SK-N-SH (cell line): ENCODE results near the gene ASXL3. TPM values are rescaled to one million over a fixed set of nuclear protein-coding genes. Genes with fewer than 3 reads are reported as not detected.

Experiments used
- CTCF ChIA-PET: fragments of 300-600, 350-600 bp; formaldehyde crosslinking; extraction: SDS; loops from one replicate; lab custom pipeline; 2021; lab: Yijun Ruan, JAX
- POLR2A ChIA-PET: fragments of 350-600 bp; sonication (Branson Sonifier 250); formaldehyde crosslinking; extraction: SDS; loops from one replicate; lab custom pipeline; 2020; ENCODE audit warnings: antibody characterized with exemption, inconsistent platforms; lab: Yijun Ruan, JAX
- DNase-seq: peaks from one replicate; pipeline ENCODE4 v3.0.0; 2012
- H2AFZ ChIP-seq: fragments of 200-600 bp; sonication (generic); 2 replicates; pipeline ENCODE4 v1.8.1; 2016; ENCODE audit warnings: antibody characterized with exemption, mild to moderate bottlenecking, low read depth
- H3F3A ChIP-seq: fragments of 200-600 bp; sonication (generic); replicated peaks from 2 replicates; pipeline ENCODE3; 2016; ENCODE audit warnings: antibody characterized with exemption, mild to moderate bottlenecking; ENCODE audit not compliant: insufficient read depth
- H3K27ac ChIP-seq, 2 experiments: fragments of 200-500 bp in 1 of 2; fragments of 200-600 bp in 1 of 2; sonication (Bioruptor generic) in 1 of 2; sonication (generic), shearing (Covaris generic) in 1 of 2; 2 replicates each; pipeline versions ENCODE4 v1.5.1 to v1.6.1; 2014 to 2016; ENCODE audit warnings: low read depth in 2 of 2, inconsistent platforms in 1 of 2, low read length in 1 of 2, mild to moderate bottlenecking in 1 of 2, mixed read lengths in 1 of 2
- H3K27me3 ChIP-seq: fragments of 200-600 bp; sonication (generic), shearing (Covaris generic); 2 replicates; pipeline ENCODE4 v1.6.1; 2016; ENCODE audit warnings: mixed run types; ENCODE audit not compliant: insufficient read depth
- H3K36me3 ChIP-seq, 2 experiments: fragments of 200-500 bp in 1 of 2; fragments of 200-600 bp in 1 of 2; sonication (Bioruptor generic) in 1 of 2; sonication (generic) in 1 of 2; replicated peaks in 1 of 2; 2 replicates each; pipeline versions ENCODE3 to v1.5.1; 2014 to 2016; ENCODE audit warnings: low read length in 1 of 2, mild to moderate bottlenecking in 1 of 2; ENCODE audit not compliant: insufficient read depth in 2 of 2, control insufficient read depth in 1 of 2
- H3K4me1 ChIP-seq, 2 experiments: fragments of 200-500 bp in 1 of 2; fragments of 200-600 bp in 1 of 2; sonication (Bioruptor generic) in 1 of 2; sonication (generic), shearing (Covaris generic) in 1 of 2; 2 replicates each; pipeline versions ENCODE4 v1.5.1 to v1.6.1; 2014 to 2016; ENCODE audit warnings: low read depth in 1 of 2, low read length in 1 of 2, mixed run types in 1 of 2; ENCODE audit not compliant: insufficient read depth in 2 of 2, control insufficient read depth in 1 of 2
- H3K4me2 ChIP-seq: fragments of 200-600 bp; sonication (generic), shearing (Covaris generic); 2 replicates; pipeline ENCODE4 v1.6.1; 2017; ENCODE audit warnings: mixed run types
- H3K4me3 ChIP-seq, 2 experiments: fragments of 200-500 bp in 1 of 2; fragments of 200-600 bp in 1 of 2; sonication (Bioruptor generic) in 1 of 2; sonication (generic), shearing (Covaris generic) in 1 of 2; 2 replicates each; pipeline versions ENCODE4 v1.5.1 to v1.8.1; 2014 to 2016; ENCODE audit warnings: low read depth in 2 of 2, inconsistent platforms in 1 of 2, low read length in 1 of 2, mild to moderate bottlenecking in 1 of 2, mixed read lengths in 1 of 2, moderate library complexity in 1 of 2
- H3K79me2 ChIP-seq: fragments of 200-600 bp; sonication (generic); 2 replicates; pipeline ENCODE4 v1.8.1; 2017; ENCODE audit warnings: mild to moderate bottlenecking; ENCODE audit not compliant: insufficient read depth
- H3K9ac ChIP-seq: fragments of 200-600 bp; sonication (generic); 2 replicates; pipeline ENCODE4 v1.6.1; 2017; ENCODE audit warnings: mixed run types
- H3K9me2 ChIP-seq: fragments of 200-600 bp; sonication (generic); 2 replicates; pipeline ENCODE4 v1.6.1; 2017; ENCODE audit warnings: mixed run types
- H3K9me3 ChIP-seq: fragments of 200-600 bp; sonication (generic); 2 replicates; pipeline ENCODE4 v1.6.1; 2017; ENCODE audit warnings: mixed run types, mild to moderate bottlenecking, moderate library complexity
- H4K20me1 ChIP-seq: fragments of 200-600 bp; sonication (generic); 2 replicates; pipeline ENCODE4 v1.6.1; 2017; ENCODE audit warnings: mild to moderate bottlenecking, mixed run types; ENCODE audit not compliant: insufficient read depth
- CHD2 ChIP-seq: fragments of 150-350 bp; IDR thresholded peaks from 2 replicates; pipeline ENCODE4 v1.6.1; 2018; ENCODE audit warnings: low read length; ENCODE audit not compliant: partially characterized antibody
- ELF1 ChIP-seq: IDR thresholded peaks from 2 replicates; pipeline ENCODE4 v1.4.0; 2012
- EP300 ChIP-seq, 2 experiments: IDR thresholded peaks; 2 replicates each; pipeline versions ENCODE4 v1.4.0 to v1.6.1; 2012; ENCODE audit warnings: borderline replicate concordance in 1 of 2, low read depth in 1 of 2, low read length in 1 of 2
- EZH2phosphoT487 ChIP-seq: fragments of 200-600 bp; sonication (generic); IDR thresholded peaks from 2 replicates; pipeline ENCODE4 v1.6.1; 2017; ENCODE audit warnings: low read depth, mixed run types, mild to moderate bottlenecking, antibody characterized with exemption, moderate library complexity, borderline replicate concordance
- FOXJ3 ChIP-seq: sonication (generic); formaldehyde crosslinking; IDR thresholded peaks from 2 replicates; pipeline ENCODE4 v1.5.1; 2020; ENCODE audit warnings: mild to moderate bottlenecking, missing genetic modification reagents
- GABPA ChIP-seq: IDR thresholded peaks from 2 replicates; pipeline ENCODE4 v1.4.0; 2012; ENCODE audit warnings: low read depth, mild to moderate bottlenecking
- GATA2 ChIP-seq: sonication (generic); formaldehyde crosslinking; IDR thresholded peaks from 2 replicates; pipeline ENCODE4 v1.5.0; 2020; ENCODE audit warnings: mild to moderate bottlenecking, missing genetic modification reagents
- MEF2A ChIP-seq: IDR thresholded peaks from 2 replicates; pipeline ENCODE4 v1.4.0; 2012; ENCODE audit warnings: low read depth, borderline replicate concordance
- MXI1 ChIP-seq: IDR thresholded peaks from 2 replicates; pipeline ENCODE4 v1.6.1; 2012; ENCODE audit warnings: mild to moderate bottlenecking, low read depth, low read length, improper control_type of control experiment
- NFIC ChIP-seq: IDR thresholded peaks from 2 replicates; pipeline ENCODE4 v1.4.0; 2012; ENCODE audit warnings: borderline replicate concordance
- NRF1 ChIP-seq: IDR thresholded peaks from 2 replicates; pipeline ENCODE4 v1.6.1; 2012; ENCODE audit warnings: low read depth, mild to moderate bottlenecking, low read length
- RFX5 ChIP-seq: IDR thresholded peaks from 2 replicates; pipeline ENCODE4 v1.6.1; 2012; ENCODE audit warnings: mild to moderate bottlenecking, improper control_type of control experiment, low read length
- RXRA ChIP-seq: IDR thresholded peaks from 2 replicates; pipeline ENCODE4 v1.4.0; 2012; ENCODE audit warnings: low read depth, mild to moderate bottlenecking, borderline replicate concordance
- TAF1 ChIP-seq: IDR thresholded peaks from 2 replicates; pipeline ENCODE4 v1.6.1; 2012; ENCODE audit warnings: low read depth, mild to moderate bottlenecking, low read length, moderate library complexity, borderline replicate concordance
- TCF12 ChIP-seq: IDR thresholded peaks from 2 replicates; pipeline ENCODE4 v1.4.0; 2012
- TEAD4 ChIP-seq: IDR thresholded peaks from 2 replicates; pipeline ENCODE4 v1.4.0; 2012; ENCODE audit warnings: mild to moderate bottlenecking, borderline replicate concordance; ENCODE audit not compliant: insufficient read depth
- YY1 ChIP-seq: IDR thresholded peaks from 2 replicates; pipeline ENCODE4 v1.4.0; 2012; ENCODE audit warnings: low read depth, mild to moderate bottlenecking
- polyA plus RNA-seq, 3 experiments: library from polyadenylated mRNA; depleted of rRNA; stranded (reverse); fragments of >200 nt; gene quantifications; 2 replicates each; pipeline ENCODE4 v1.2.3, GENCODE V29; 2012
- TF ChIP-seq, protein P1 (sequence below): fragments of 150-350 bp; IDR thresholded peaks from 2 replicates; pipeline ENCODE4 v1.6.1; 2017; ENCODE audit warnings: antibody characterized with exemption, low read length, low read depth, borderline replicate concordance
- TF ChIP-seq, protein P2 (sequence below): IDR thresholded peaks from 2 replicates; pipeline ENCODE4 v1.4.0; 2012; ENCODE audit warnings: low read depth
- TF ChIP-seq, protein P3 (sequence below): fragments of 200-600 bp; sonication (generic); IDR thresholded peaks from 2 replicates; pipeline ENCODE4 v1.6.1; 2017; ENCODE audit warnings: antibody characterized with exemption, mild to moderate bottlenecking, moderate library complexity
- TF ChIP-seq, protein P4 (sequence below): IDR thresholded peaks from 2 replicates; pipeline ENCODE4 v1.6.1; 2012; ENCODE audit warnings: mild to moderate bottlenecking, low read depth, low read length, moderate library complexity

ASXL3 gene
- polyA plus RNA-seq, 1 of the 3 experiments (the other 2 are of a cell fraction): not detected

DNA sequence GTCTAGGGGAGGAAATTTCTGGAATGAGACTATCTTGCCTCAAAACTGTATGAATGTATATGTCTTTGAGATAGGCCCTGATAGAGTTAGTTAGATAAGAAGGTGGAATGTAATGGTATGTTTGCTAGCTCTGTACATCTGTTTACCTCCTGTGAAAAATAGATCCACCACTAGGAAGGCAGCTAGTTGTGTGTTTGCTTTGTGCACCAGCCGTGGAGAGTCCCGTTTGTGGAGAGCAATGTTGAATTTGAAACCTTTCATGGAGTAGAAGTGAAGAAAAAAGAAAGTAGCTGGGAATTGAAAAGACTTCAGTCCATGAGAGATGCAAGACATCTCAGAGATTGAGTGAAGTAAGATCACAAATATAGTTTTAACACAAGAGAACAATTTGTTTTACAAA is 25.4 kb downstream of the ASXL3 start (continued):
- TF ChIP-seq, protein P1, sequence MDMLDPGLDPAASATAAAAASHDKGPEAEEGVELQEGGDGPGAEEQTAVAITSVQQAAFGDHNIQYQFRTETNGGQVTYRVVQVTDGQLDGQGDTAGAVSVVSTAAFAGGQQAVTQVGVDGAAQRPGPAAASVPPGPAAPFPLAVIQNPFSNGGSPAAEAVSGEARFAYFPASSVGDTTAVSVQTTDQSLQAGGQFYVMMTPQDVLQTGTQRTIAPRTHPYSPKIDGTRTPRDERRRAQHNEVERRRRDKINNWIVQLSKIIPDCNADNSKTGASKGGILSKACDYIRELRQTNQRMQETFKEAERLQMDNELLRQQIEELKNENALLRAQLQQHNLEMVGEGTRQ: no peak
- TF ChIP-seq, protein P2, sequence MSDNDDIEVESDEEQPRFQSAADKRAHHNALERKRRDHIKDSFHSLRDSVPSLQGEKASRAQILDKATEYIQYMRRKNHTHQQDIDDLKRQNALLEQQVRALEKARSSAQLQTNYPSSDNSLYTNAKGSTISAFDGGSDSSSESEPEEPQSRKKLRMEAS: no peak
- TF ChIP-seq MEF2A (no peak), MXI1 (no peak), TEAD4 (no peak), RXRA (no peak)
- TF ChIP-seq, protein P3, sequence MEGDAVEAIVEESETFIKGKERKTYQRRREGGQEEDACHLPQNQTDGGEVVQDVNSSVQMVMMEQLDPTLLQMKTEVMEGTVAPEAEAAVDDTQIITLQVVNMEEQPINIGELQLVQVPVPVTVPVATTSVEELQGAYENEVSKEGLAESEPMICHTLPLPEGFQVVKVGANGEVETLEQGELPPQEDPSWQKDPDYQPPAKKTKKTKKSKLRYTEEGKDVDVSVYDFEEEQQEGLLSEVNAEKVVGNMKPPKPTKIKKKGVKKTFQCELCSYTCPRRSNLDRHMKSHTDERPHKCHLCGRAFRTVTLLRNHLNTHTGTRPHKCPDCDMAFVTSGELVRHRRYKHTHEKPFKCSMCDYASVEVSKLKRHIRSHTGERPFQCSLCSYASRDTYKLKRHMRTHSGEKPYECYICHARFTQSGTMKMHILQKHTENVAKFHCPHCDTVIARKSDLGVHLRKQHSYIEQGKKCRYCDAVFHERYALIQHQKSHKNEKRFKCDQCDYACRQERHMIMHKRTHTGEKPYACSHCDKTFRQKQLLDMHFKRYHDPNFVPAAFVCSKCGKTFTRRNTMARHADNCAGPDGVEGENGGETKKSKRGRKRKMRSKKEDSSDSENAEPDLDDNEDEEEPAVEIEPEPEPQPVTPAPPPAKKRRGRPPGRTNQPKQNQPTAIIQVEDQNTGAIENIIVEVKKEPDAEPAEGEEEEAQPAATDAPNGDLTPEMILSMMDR: no peak
- TF ChIP-seq, all 33 proteins: peak for 0

DNA sequence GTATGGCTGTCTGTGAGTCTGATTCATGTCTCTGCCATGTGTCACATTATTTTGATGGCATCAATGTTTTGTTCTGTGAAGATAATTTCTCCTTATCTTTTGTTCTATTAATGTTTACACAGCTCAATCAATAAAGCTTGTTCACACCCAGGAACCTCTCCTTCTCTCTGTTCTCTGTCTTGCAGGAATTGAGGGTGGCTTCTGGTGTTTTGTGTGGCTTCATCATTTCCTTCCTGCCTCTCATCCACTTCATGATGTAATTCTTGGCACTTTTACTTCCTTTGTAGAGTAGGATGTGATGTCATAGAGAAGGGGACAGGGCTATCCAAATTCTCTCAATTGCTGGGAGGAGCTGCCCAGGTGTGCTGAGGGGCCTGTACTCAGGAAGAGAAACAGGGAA is 27.2 kb downstream of the ASXL3 start:
- Histone ChIP-seq H3F3A (no peaks in the 10 kb centered on the region), H3K9me2 (no peaks in the 10 kb centered on the region), H3K9ac (no peak overlapping the region), H3K9me3 (no peaks in the 10 kb centered on the region), H3K4me3 (no peak overlapping the region), H4K20me1 (no peaks in the 10 kb centered on the region), H3K79me2 (no peaks in the 10 kb centered on the region), H2AFZ (no peak overlapping the region), H3K4me2 (no peak overlapping the region), H3K27me3 (no peaks in the 10 kb centered on the region), H3K36me3 (no peaks in the 10 kb centered on the region), H3K27ac (no peak overlapping the region), H3K4me1 (no peaks in the 10 kb centered on the region; a peak in 1 of 4 replicates)
- CTCF ChIA-PET: no interaction called here
- POLR2A ChIA-PET: no interaction called here
- no peak for DNase-seq
- TF ChIP-seq MXI1 (no peak), YY1 (no peak), TCF12 (no peak), EP300 (IDR thresholded peaks at IDR 0.05; ENCODE audit: borderline replicate concordance in 1 of 2, low read depth in 1 of 2, low read length in 1 of 2) (no peak), NRF1 (no peak), RFX5 (no peak), GATA2 (no peak), ELF1 (no peak), CHD2 (no peak), NFIC (no peak), FOXJ3 (no peak), MEF2A (no peak), TAF1 (no peak), RXRA (no peak), EZH2phosphoT487 (no peak), GABPA (no peak)
- TF ChIP-seq, protein P4, sequence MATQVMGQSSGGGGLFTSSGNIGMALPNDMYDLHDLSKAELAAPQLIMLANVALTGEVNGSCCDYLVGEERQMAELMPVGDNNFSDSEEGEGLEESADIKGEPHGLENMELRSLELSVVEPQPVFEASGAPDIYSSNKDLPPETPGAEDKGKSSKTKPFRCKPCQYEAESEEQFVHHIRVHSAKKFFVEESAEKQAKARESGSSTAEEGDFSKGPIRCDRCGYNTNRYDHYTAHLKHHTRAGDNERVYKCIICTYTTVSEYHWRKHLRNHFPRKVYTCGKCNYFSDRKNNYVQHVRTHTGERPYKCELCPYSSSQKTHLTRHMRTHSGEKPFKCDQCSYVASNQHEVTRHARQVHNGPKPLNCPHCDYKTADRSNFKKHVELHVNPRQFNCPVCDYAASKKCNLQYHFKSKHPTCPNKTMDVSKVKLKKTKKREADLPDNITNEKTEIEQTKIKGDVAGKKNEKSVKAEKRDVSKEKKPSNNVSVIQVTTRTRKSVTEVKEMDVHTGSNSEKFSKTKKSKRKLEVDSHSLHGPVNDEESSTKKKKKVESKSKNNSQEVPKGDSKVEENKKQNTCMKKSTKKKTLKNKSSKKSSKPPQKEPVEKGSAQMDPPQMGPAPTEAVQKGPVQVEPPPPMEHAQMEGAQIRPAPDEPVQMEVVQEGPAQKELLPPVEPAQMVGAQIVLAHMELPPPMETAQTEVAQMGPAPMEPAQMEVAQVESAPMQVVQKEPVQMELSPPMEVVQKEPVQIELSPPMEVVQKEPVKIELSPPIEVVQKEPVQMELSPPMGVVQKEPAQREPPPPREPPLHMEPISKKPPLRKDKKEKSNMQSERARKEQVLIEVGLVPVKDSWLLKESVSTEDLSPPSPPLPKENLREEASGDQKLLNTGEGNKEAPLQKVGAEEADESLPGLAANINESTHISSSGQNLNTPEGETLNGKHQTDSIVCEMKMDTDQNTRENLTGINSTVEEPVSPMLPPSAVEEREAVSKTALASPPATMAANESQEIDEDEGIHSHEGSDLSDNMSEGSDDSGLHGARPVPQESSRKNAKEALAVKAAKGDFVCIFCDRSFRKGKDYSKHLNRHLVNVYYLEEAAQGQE: no peak
